K562 (cell line): ENCODE data around the gene ANHX. TPM values are rescaled to one million over a fixed set of nuclear protein-coding genes. Genes with fewer than 3 reads are reported as not detected.

ENCODE experiments used
- ATAC-seq: fragments of 200-7000 bp; cut with Tn5 transposase; 3 replicates; pipeline ENCODE4 v1.9.1; 2020; ENCODE audit warnings: moderate library complexity
- BruUV-seq: library from RNA; stranded (reverse); fragments of 400-500 nt; replicated peaks from 2 replicates; lab custom pipeline; 2021; lab: Mats Ljungman, UMichigan
- CTCF ChIA-PET: fragments of 300-600 bp; formaldehyde crosslinking; extraction: SDS; loops from one replicate; lab custom pipeline; 2021; ENCODE audit warnings: low intra/inter-chr PET ratio; lab: Yijun Ruan, JAX
- POLR2A ChIA-PET: fragments of 300-600, 350-650 bp; sonication (Branson Sonifier 250); formaldehyde crosslinking; extraction: SDS; loops from one replicate; lab custom pipeline; 2021; ENCODE audit warnings: antibody characterized with exemption, inconsistent platforms; lab: Yijun Ruan, JAX
- DNase-seq, 4 experiments: peaks; one replicate each; pipeline versions ENCODE4 v3.0.0 to v3.0.0-alpha.2; 2011 to 2018; ENCODE audit warnings: low spot score in 3 of 4, mixed read lengths in 3 of 4; ENCODE audit errors: extremely low read depth in 1 of 4
- FAIRE-seq: peaks from 2 replicates; lab custom pipeline; 2011; peaks lifted over from hg19 to GRCh38; lab: Jason Lieb, UNC
- H2AFZ ChIP-seq: 2 replicates; pipeline ENCODE4 v1.6.0; 2011; ENCODE audit warnings: low read depth, low read length, control low read depth, inconsistent platforms
- H3K27ac ChIP-seq: fragments of 200-600 bp; 3 replicates; pipeline ENCODE4 v1.8.0; 2011; ENCODE audit warnings: low read depth, mild to moderate bottlenecking, control low read depth, inconsistent platforms, low read length, moderate library complexity, mixed read lengths; ENCODE audit errors: extremely low read depth
- H3K27me3 ChIP-seq, 2 experiments: fragments of 300-600 bp in 1 of 2; 2 replicates in 1 of 2; 3 replicates in 1 of 2; pipeline versions ENCODE4 v1.6.0 to v1.8.0; 2011; ENCODE audit warnings: inconsistent platforms in 2 of 2, low read length in 2 of 2, mild to moderate bottlenecking in 1 of 2, mixed read lengths in 1 of 2, moderate library complexity in 1 of 2; ENCODE audit not compliant: control insufficient read depth in 2 of 2, insufficient read depth in 2 of 2
- H3K36me3 ChIP-seq: fragments of 300-600 bp; 3 replicates; pipeline ENCODE4 v1.8.0; 2011; ENCODE audit warnings: mild to moderate bottlenecking, low read length, inconsistent platforms; ENCODE audit not compliant: control insufficient read depth, insufficient read depth
- H3K4me1 ChIP-seq, 2 experiments: fragments of 200-600 bp in 1 of 2; replicated peaks in 1 of 2; 2 replicates in 1 of 2; 3 replicates in 1 of 2; pipeline versions ENCODE4 v1.5.1 to v1.8.0; 2011; ENCODE audit warnings: inconsistent platforms in 2 of 2, low read length in 2 of 2, mild to moderate bottlenecking in 1 of 2, mixed read lengths in 1 of 2, moderate library complexity in 1 of 2; ENCODE audit not compliant: control insufficient read depth in 2 of 2, insufficient read depth in 2 of 2
- H3K4me2 ChIP-seq: 2 replicates; pipeline ENCODE4 v1.6.1; 2011; ENCODE audit warnings: low read length, control low read depth, inconsistent platforms, mixed read lengths; ENCODE audit not compliant: insufficient read depth
- H3K4me3 ChIP-seq: fragments of 200-600 bp; sonication (generic), shearing (Covaris generic); 2 replicates; pipeline ENCODE4 v1.5.1; 2016; ENCODE audit warnings: control low read depth, inconsistent platforms
- H3K79me2 ChIP-seq: fragments of 200-600 bp; 3 replicates; pipeline ENCODE4 v1.8.0; 2011; ENCODE audit warnings: low read length, inconsistent platforms; ENCODE audit not compliant: control insufficient read depth, insufficient read depth
- H3K9ac ChIP-seq, 2 experiments: 2 replicates each; pipeline versions ENCODE4 v1.6.0 to v1.6.1; 2011; ENCODE audit warnings: low read depth in 2 of 2, low read length in 2 of 2, control low read depth in 1 of 2, inconsistent platforms in 1 of 2, mild to moderate bottlenecking in 1 of 2, mixed read lengths in 1 of 2; ENCODE audit not compliant: insufficient read depth in 1 of 2
- H3K9me1 ChIP-seq: one replicate; pipeline ENCODE4 v1.6.0; 2011; ENCODE audit warnings: inconsistent platforms, mild to moderate bottlenecking, low read length, moderate library complexity; ENCODE audit not compliant: control insufficient read depth, insufficient read depth
- H3K9me3 ChIP-seq: replicated peaks from 2 replicates; pipeline ENCODE4 v1.5.1; 2011; ENCODE audit warnings: low read depth, low read length, inconsistent platforms; ENCODE audit not compliant: control insufficient read depth, insufficient read depth
- H4K20me1 ChIP-seq: replicated peaks from 2 replicates; pipeline ENCODE4 v1.6.1; 2011; ENCODE audit warnings: low read length, inconsistent platforms, mixed read lengths; ENCODE audit not compliant: control insufficient read depth, insufficient read depth
- CUX1 ChIP-seq: fragments of 200-800 bp; sonication (Bioruptor generic); IDR thresholded peaks from 2 replicates; pipeline ENCODE4 v1.6.1; 2016; ENCODE audit warnings: missing genetic modification characterization, missing compliant biosample characterization
- ERF ChIP-seq: fragments of 450-650 bp; formaldehyde crosslinking; IDR thresholded peaks from 2 replicates; pipeline ENCODE4 v1.4.0; 2020; ENCODE audit warnings: mild to moderate bottlenecking, mixed read lengths
- FOXP4 ChIP-seq: sonication (generic); formaldehyde crosslinking; IDR thresholded peaks from 2 replicates; pipeline ENCODE4 v1.8.0; 2022; ENCODE audit warnings: mild to moderate bottlenecking, missing genetic modification reagents, borderline replicate concordance
- RFX7 ChIP-seq: fragments of 250-450 bp; sonication (Bioruptor Pico); IDR thresholded peaks from 2 replicates; pipeline ENCODE4 v1.5.1; 2021; ENCODE audit warnings: mild to moderate bottlenecking
- SAFB2 ChIP-seq: fragments of 200-400 bp; formaldehyde crosslinking; IDR thresholded peaks from 2 replicates; pipeline ENCODE4 v1.6.1; 2018; ENCODE audit warnings: borderline replicate concordance, low read length, low read depth, moderate library complexity; ENCODE audit not compliant: severe bottlenecking
- ZNF146 ChIP-seq: IDR thresholded peaks from one replicate; pipeline ENCODE4 v1.6.1; 2018; ENCODE audit warnings: missing compliant biosample characterization; ENCODE audit not compliant: unreplicated experiment
- WGBS: fragments of 100-300 bp; shearing (Covaris generic); methylation state at CpG from one replicate; pipeline ENCODE4 v1.1.6; 2016; ENCODE audit warnings: low coverage, mixed read lengths; ENCODE audit not compliant: insufficient coverage; ENCODE audit errors: missing lambda C conversion rate; 5-methylcytosine and 5-hydroxymethylcytosine counted together
- in situ Hi-C: fragments of 300-500 bp; cut with MboI; formaldehyde crosslinking; loops from 4 replicates; pipeline ENCODE4 v1.15.0; 2018; ENCODE audit warnings: inconsistent platforms, mixed read lengths
- intact Hi-C: fragments of 100-400 bp; cut with micrococcal nuclease; formaldehyde crosslinking; loops from 2 replicates; pipeline ENCODE4 v1.14.2; 2022
- polyA plus RNA-seq, 8 experiments: library from polyadenylated mRNA; depleted of rRNA in 4 of 8; stranded (reverse) in 5 of 8; unstranded in 3 of 8; fragments of >200 nt; fragmentation: Nextera tagmentation in 2 of 8; fragmentation: Illumina TruSeq in 1 of 8; extraction: Ambion mirVana in 2 of 8; extraction: Trizol in 1 of 8; gene quantifications; 2 replicates each; pipeline versions ENCODE4 v1.2.1 to v1.2.3, GENCODE V29; 2011 to 2014; ENCODE audit warnings: inconsistent platforms in 1 of 8, missing spikeins in 1 of 8
- total RNA-seq, 7 experiments: library from RNA; depleted of rRNA in 6 of 7; stranded (reverse); fragments of >200 nt in 6 of 7; fragmentation: Illumina TruSeq in 2 of 7; extraction: Trizol in 2 of 7; gene quantifications; 2 replicates each; pipeline versions ENCODE4 v1.2.1 to v1.2.3, GENCODE V29; 2011 to 2021; ENCODE audit warnings: low replicate concordance in 1 of 7
- TF ChIP-seq, protein P1 (sequence below), 2 experiments: fragments of 150-350 bp in 1 of 2; IDR thresholded peaks; 2 replicates each; pipeline ENCODE4 v1.6.1; 2012 to 2016; ENCODE audit warnings: low read depth in 2 of 2, low read length in 2 of 2, mild to moderate bottlenecking in 1 of 2, moderate library complexity in 1 of 2
- TF ChIP-seq, protein P2 (sequence below): fragments of 450-650 bp; formaldehyde crosslinking; IDR thresholded peaks from 2 replicates; pipeline ENCODE4 v1.4.0; 2020; ENCODE audit warnings: mild to moderate bottlenecking

Gene ANHX
- total and polyA plus RNA-seq, 9 of the 15 experiments (the other 6 are each of a cell fraction or from before 2014, with no cell fraction given) = not detected

DNA sequence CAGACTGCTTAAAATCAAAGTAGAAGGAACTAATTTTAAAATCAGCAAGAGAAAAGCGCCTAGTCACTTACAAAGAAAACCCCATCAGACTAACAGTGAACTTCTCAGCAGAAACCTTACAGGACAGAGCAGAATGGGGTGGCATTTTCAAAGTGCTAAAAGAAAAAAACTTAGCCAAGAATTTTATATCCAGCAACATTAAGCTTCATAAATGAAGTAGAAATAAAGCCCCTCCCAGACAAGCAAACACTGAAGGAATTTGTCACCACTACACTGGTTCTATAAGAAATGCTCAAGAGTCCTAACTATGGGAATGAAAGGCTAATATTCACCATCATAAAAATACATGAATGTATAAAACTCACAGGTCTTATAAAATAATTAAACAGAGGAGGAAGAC is 60.8 kb downstream of the ANHX start (continued):
- TF ChIP-seq ERF (CRISPR knock-in tag) = no peak

DNA sequence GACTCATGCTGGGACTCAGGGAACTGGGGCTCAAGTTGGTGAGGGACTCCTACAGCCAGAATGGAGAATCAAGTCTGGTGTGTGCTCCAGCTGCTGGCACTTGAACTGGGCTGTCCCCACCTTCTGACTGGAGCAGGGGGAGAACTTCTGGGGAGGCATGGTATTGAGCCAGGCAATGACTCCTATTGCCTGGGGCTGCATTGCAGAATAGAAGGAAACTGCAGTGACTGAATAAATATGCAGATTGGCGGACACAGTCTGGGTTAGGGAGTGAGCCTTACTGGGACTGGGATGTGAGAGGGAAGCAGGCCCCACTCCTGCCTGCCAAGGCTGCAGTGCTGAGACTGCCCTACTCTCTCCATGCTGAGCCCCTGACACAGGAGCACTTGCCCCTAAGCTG is 63.2 kb downstream of the ANHX start:
- BruUV-seq = no TSS peak
- H3K27me3 ChIP-seq = no peaks in the 10 kb centered on the region
- no peak for FAIRE-seq
- H3K27ac ChIP-seq = no peak overlapping the region
- H4K20me1 ChIP-seq = no peaks in the 10 kb centered on the region
- no peak for ATAC-seq
- H3K4me3 ChIP-seq = no peak overlapping the region
- intact Hi-C loops (loop anchor here (2.0 kb wide), 1 partner anchor 20 kb away; no protein-coding TSS in a partner anchor), in situ Hi-C loops (no loop called here)
- H3K79me2 ChIP-seq = no peaks in the 10 kb centered on the region
- no peaks in the 10 kb centered on the region for H3K9me1 ChIP-seq
- no peak overlapping the region for H2AFZ ChIP-seq
- ChIA-PET CTCF (no interaction called here), POLR2A (interaction anchor here (0.6 kb wide), 2 partner anchors 10 to 92 kb away, joined by 3 read pairs; no protein-coding TSS in a partner anchor)
- 0% methylated on average over 1 of the region's 1 CpG for WGBS
- H3K9ac ChIP-seq = no peak overlapping the region
- DNase-seq = no peak
- peaks cover 3% of the 10 kb centered on the region for H3K9me3 ChIP-seq
- H3K4me2 ChIP-seq = no peak overlapping the region
- no peaks in the 10 kb centered on the region for H3K36me3 ChIP-seq
- no peaks in the 10 kb centered on the region for H3K4me1 ChIP-seq
- TF ChIP-seq CUX1 (CRISPR knock-in tag) = no peak
- TF ChIP-seq, protein P1, sequence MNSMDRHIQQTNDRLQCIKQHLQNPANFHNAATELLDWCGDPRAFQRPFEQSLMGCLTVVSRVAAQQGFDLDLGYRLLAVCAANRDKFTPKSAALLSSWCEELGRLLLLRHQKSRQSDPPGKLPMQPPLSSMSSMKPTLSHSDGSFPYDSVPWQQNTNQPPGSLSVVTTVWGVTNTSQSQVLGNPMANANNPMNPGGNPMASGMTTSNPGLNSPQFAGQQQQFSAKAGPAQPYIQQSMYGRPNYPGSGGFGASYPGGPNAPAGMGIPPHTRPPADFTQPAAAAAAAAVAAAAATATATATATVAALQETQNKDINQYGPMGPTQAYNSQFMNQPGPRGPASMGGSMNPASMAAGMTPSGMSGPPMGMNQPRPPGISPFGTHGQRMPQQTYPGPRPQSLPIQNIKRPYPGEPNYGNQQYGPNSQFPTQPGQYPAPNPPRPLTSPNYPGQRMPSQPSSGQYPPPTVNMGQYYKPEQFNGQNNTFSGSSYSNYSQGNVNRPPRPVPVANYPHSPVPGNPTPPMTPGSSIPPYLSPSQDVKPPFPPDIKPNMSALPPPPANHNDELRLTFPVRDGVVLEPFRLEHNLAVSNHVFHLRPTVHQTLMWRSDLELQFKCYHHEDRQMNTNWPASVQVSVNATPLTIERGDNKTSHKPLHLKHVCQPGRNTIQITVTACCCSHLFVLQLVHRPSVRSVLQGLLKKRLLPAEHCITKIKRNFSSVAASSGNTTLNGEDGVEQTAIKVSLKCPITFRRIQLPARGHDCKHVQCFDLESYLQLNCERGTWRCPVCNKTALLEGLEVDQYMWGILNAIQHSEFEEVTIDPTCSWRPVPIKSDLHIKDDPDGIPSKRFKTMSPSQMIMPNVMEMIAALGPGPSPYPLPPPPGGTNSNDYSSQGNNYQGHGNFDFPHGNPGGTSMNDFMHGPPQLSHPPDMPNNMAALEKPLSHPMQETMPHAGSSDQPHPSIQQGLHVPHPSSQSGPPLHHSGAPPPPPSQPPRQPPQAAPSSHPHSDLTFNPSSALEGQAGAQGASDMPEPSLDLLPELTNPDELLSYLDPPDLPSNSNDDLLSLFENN (IDR thresholded peaks at IDR 0.05; ENCODE audit: low read depth in 2 of 2, low read length in 2 of 2) = no peak
- TF ChIP-seq SAFB2 = no peak
- TF ChIP-seq ZNF146 (CRISPR knock-in tag) = no peak
- TF ChIP-seq FOXP4 (CRISPR knock-in tag) = no peak
- TF ChIP-seq, protein P2, sequence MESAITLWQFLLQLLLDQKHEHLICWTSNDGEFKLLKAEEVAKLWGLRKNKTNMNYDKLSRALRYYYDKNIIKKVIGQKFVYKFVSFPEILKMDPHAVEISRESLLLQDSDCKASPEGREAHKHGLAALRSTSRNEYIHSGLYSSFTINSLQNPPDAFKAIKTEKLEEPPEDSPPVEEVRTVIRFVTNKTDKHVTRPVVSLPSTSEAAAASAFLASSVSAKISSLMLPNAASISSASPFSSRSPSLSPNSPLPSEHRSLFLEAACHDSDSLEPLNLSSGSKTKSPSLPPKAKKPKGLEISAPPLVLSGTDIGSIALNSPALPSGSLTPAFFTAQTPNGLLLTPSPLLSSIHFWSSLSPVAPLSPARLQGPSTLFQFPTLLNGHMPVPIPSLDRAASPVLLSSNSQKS (CRISPR knock-in tag) = no peak
- no peak for TF ChIP-seq RFX7
